ENCODE data around the gene ISX.

ISX gene

GRCh38 chr22:35059632-35060031, 6.3 kb upstream of the ISX start:
- no peak overlapping the region for H3K4me3 ChIP-seq (ENCODE audit: control insufficient read depth, low read depth, low read length)
- DNase-seq (ENCODE audit: low read depth) = no peak
- TF ChIP-seq, protein P1, sequence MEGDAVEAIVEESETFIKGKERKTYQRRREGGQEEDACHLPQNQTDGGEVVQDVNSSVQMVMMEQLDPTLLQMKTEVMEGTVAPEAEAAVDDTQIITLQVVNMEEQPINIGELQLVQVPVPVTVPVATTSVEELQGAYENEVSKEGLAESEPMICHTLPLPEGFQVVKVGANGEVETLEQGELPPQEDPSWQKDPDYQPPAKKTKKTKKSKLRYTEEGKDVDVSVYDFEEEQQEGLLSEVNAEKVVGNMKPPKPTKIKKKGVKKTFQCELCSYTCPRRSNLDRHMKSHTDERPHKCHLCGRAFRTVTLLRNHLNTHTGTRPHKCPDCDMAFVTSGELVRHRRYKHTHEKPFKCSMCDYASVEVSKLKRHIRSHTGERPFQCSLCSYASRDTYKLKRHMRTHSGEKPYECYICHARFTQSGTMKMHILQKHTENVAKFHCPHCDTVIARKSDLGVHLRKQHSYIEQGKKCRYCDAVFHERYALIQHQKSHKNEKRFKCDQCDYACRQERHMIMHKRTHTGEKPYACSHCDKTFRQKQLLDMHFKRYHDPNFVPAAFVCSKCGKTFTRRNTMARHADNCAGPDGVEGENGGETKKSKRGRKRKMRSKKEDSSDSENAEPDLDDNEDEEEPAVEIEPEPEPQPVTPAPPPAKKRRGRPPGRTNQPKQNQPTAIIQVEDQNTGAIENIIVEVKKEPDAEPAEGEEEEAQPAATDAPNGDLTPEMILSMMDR (IDR thresholded peaks at IDR 0.05; ENCODE audit: control insufficient read depth, insufficient read depth, low read depth, low read length, missing control alignments) = no peak

GRCh38 chr22:35064664-35065063, 1.3 kb upstream of the ISX start:
- H3K4me3 ChIP-seq (ENCODE audit: control insufficient read depth, low read depth, low read length) = no peak overlapping the region
- TF ChIP-seq, protein P1 (IDR thresholded peaks at IDR 0.05; ENCODE audit: control insufficient read depth, insufficient read depth, low read depth, low read length, missing control alignments) = no peak
- DNase-seq (ENCODE audit: low read depth) = no peak

GRCh38 chr22:35065183-35065582, 775 bp upstream of the ISX start:
- TF ChIP-seq, protein P1 (IDR thresholded peaks at IDR 0.05; ENCODE audit: control insufficient read depth, insufficient read depth, low read depth, low read length, missing control alignments) = no peak
- no peak for DNase-seq (ENCODE audit: low read depth)
- H3K4me3 ChIP-seq (ENCODE audit: control insufficient read depth, low read depth, low read length) = no peak overlapping the region

- DNase-seq (ENCODE audit: low read depth) = no peak
- H3K4me3 ChIP-seq (ENCODE audit: control insufficient read depth, low read depth, low read length) = no peak overlapping the region
- TF ChIP-seq, protein P1 (IDR thresholded peaks at IDR 0.05; ENCODE audit: control insufficient read depth, insufficient read depth, low read depth, low read length, missing control alignments) = no peak
Measured at GRCh38 chr22:35066768-35067167, 810 bp downstream of the ISX start.

GRCh38 chr22:35069541-35069940, 3.6 kb downstream of the ISX start:
- no peak overlapping the region for H3K4me3 ChIP-seq (ENCODE audit: control insufficient read depth, low read depth, low read length)
- TF ChIP-seq, protein P1 (IDR thresholded peaks at IDR 0.05; ENCODE audit: control insufficient read depth, insufficient read depth, low read depth, low read length, missing control alignments) = no peak
- DNase-seq (ENCODE audit: low read depth) = no peak

DNA sequence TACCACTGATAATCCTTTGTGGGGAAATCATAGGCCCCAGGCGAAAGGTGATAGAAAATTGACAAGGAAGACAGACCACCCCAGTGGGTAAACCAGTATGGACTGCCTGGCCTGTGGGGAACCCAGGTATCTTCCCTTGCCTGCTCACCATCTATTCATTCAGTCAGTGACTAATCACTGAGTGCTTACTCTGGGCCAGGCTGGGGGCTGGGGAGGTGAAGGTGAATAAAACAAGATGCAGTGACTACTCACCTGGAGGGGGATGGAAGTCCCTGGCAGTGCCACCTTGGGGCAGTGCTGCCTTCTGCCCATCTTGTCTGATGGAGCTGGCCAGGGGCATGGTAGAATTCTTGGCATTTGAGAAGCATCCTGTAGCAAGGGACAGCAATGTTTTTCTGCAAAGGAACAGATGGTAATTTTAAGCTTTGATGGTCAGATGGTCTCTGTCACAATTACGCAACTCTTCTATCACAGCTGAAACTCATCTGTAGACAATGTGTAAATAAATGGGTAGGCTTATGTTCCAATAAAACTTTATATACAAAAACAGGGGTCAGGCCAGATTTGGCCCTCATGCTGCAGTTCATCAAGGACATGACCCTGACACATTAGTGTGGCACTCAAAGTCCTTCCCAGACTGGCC, 4.6 kb downstream of the ISX start:
- DNase-seq (ENCODE audit: low read depth) = no peak
- no peak overlapping the region for H3K4me3 ChIP-seq (ENCODE audit: control insufficient read depth, low read depth, low read length)
- TF ChIP-seq, protein P1 (IDR thresholded peaks at IDR 0.05; ENCODE audit: control insufficient read depth, insufficient read depth, low read depth, low read length, missing control alignments) = no peak

All from AG09309 (cell line).